Fibroblast of lung (primary cell): ENCODE data around the gene MSL2. TPM values are rescaled to one million over a fixed set of nuclear protein-coding genes. Genes with fewer than 3 reads are reported as not detected.
A peak's percentile ranks its signal among the peaks of the same experiment; 100 is the strongest.
"Not testable (repeated sequence)": the region's sequence is repeated elsewhere in the genome, so short reads cannot be mapped to it uniquely, and the experiment has no call there.

Experiments
- DNase-seq, 2 donors: peaks; one replicate each; pipeline versions ENCODE4 v3.0.0 to v3.0.0-alpha.2; 2010; ENCODE audit warnings: low read depth in 2 of 2
- H2AFZ ChIP-seq: 2 replicates; pipeline ENCODE4 v1.5.1; 2012; ENCODE audit warnings: low read length, control low read depth, inconsistent platforms
- H3K27ac ChIP-seq: 2 replicates; pipeline ENCODE4 v1.5.1; 2011; ENCODE audit warnings: low read length, control low read depth; ENCODE audit not compliant: insufficient read depth
- H3K27me3 ChIP-seq: 2 replicates; pipeline ENCODE4 v1.5.1; 2011; ENCODE audit warnings: mild to moderate bottlenecking, low read length; ENCODE audit not compliant: control insufficient read depth, insufficient read depth
- H3K36me3 ChIP-seq: 2 replicates; pipeline ENCODE4 v1.5.1; 2011; ENCODE audit warnings: low read length; ENCODE audit not compliant: control insufficient read depth, insufficient read depth
- H3K4me1 ChIP-seq: 2 replicates; pipeline ENCODE4 v1.5.1; 2011; ENCODE audit warnings: low read length; ENCODE audit not compliant: control insufficient read depth, insufficient read depth; ENCODE audit errors: extremely low read depth
- H3K4me2 ChIP-seq: 2 replicates; pipeline ENCODE4 v1.5.1; 2011; ENCODE audit warnings: low read length, control low read depth; ENCODE audit not compliant: insufficient read depth; ENCODE audit errors: extremely low read depth
- H3K4me3 ChIP-seq, 4 experiments: fragments of 200-600 bp in 1 of 4; sonication (generic) in 1 of 4; replicated peaks in 1 of 4; 2 replicates each; pipeline ENCODE4 v1.5.1; 2011 to 2016; ENCODE audit warnings: low read length in 4 of 4, low read depth in 3 of 4, mild to moderate bottlenecking in 3 of 4, control low read depth in 2 of 4, inconsistent platforms in 1 of 4, mixed read lengths in 1 of 4; ENCODE audit not compliant: insufficient read depth in 1 of 4; ENCODE audit errors: control extremely low read depth in 1 of 4
- H3K79me2 ChIP-seq: 2 replicates; pipeline ENCODE4 v1.5.1; 2012; ENCODE audit warnings: mild to moderate bottlenecking, low read length, inconsistent platforms; ENCODE audit not compliant: control insufficient read depth, insufficient read depth
- H3K9ac ChIP-seq: 2 replicates; pipeline ENCODE4 v1.5.1; 2011; ENCODE audit warnings: mild to moderate bottlenecking, low read length, control low read depth; ENCODE audit not compliant: insufficient read depth
- H3K9me3 ChIP-seq: 2 replicates; pipeline ENCODE4 v1.5.1; 2012; ENCODE audit warnings: low read depth, low read length; ENCODE audit not compliant: control insufficient read depth, insufficient read depth
- H4K20me1 ChIP-seq: 2 replicates; pipeline ENCODE4 v1.5.1; 2011; ENCODE audit warnings: low read length; ENCODE audit not compliant: control insufficient read depth, insufficient read depth; ENCODE audit errors: extremely low read depth
- CTCF ChIP-seq, 2 donors: IDR thresholded peaks in 1 of 2; conservative IDR thresholded peaks in 1 of 2; 1 replicate in 1 of 2; 2 replicates in 1 of 2; pipeline ENCODE4 v1.5.1; 2011 to 2012; ENCODE audit warnings: low read length in 2 of 2, control low read depth in 1 of 2, inconsistent platforms in 1 of 2, low read depth in 1 of 2, mild to moderate bottlenecking in 1 of 2
- EZH2 ChIP-seq: IDR thresholded peaks from 2 replicates; pipeline ENCODE4 v1.5.1; 2012; ENCODE audit warnings: low read length, control low read depth, mild to moderate bottlenecking; ENCODE audit errors: missing control alignments
- polyA plus RNA-seq, 2 donors: library from polyadenylated mRNA; depleted of rRNA in 1 of 2; stranded (reverse) in 1 of 2; unstranded in 1 of 2; fragments of >200 nt; gene quantifications; 2 replicates each; pipeline ENCODE4 v1.2.1, GENCODE V29; 2011 to 2012; ENCODE audit warnings: missing spikeins in 1 of 2
- total RNA-seq: library from RNA; depleted of rRNA; stranded (reverse); fragments of >200 nt; gene quantifications from 2 replicates; pipeline ENCODE4 v1.2.1, GENCODE V29; 2014

The MSL2 gene
- total and polyA plus RNA-seq, 2 donors (not counting 1 experiment from before 2014, with no cell fraction given): 12.1 to 19.7 TPM

DNA sequence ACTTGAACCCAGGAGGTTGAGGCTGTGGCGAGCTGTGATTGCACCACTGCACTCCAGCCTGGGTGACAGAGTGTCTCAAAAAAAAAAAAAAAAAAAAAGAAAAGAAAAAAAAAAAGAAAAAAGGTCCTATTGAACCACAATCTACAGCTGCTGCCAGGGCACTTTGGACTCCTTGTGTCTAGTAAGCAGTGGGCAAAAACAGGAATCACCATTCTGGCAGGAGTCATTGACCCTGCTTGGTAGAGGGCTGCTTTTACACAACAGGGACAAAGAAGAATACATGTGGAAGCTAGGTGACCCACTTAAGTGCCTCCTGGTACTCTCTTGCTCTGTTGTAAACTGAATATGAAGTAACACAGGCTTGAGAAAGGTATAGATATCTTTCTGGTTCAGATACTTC, 39.4 kb upstream of the MSL2 start:
- H3K36me3 ChIP-seq: no peaks in the 10 kb centered on the region
- DNase-seq: no peak
- no peak overlapping the region for H3K9ac ChIP-seq
- no peak overlapping the region for H3K4me3 ChIP-seq
- no peaks in the 10 kb centered on the region for H3K79me2 ChIP-seq
- H3K9me3 ChIP-seq: no peaks in the 10 kb centered on the region
- no peak overlapping the region for H2AFZ ChIP-seq
- no peaks in the 10 kb centered on the region for H3K4me1 ChIP-seq
- H3K27ac ChIP-seq: no peak overlapping the region
- H3K27me3 ChIP-seq: peaks cover 9% of the 10 kb centered on the region
- H4K20me1 ChIP-seq: no peaks in the 10 kb centered on the region
- TF ChIP-seq EZH2 (no peak), CTCF (conservative IDR thresholded peaks at IDR 0.05 in 1 of 2, IDR thresholded peaks at IDR 0.05 in 1 of 2; ENCODE audit: low read depth in 1 of 2, low read length in 2 of 2) (no peak)
- H3K4me2 ChIP-seq: no peak overlapping the region

DNA sequence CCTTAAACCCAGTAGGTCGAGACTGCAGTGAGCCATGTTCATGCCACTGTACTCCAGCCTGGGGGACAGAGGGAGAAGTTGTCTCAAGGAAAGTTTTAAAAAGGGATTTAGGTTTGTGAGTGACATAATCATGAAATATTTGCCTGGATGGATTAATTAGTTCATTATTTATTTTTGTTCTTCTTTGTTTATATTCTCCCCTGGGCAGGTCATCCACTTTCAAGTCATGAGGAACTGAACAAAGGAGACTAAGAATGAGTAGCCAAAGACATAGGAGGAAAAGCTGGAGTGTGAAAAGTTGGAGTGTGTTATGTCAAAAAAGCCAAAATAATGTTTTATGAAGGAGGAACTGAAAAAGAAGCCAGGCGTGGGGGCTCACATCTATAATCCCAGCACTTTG, 36.3 kb upstream of the MSL2 start:
- H3K27ac ChIP-seq: no peak overlapping the region

GRCh38 chr3:136222746-136223145, 26.6 kb upstream of the MSL2 start:
- not testable (repeated sequence) for H3K4me3 ChIP-seq, H3K27me3 ChIP-seq, H3K4me2 ChIP-seq, H4K20me1 ChIP-seq, H3K79me2 ChIP-seq, H3K27ac ChIP-seq, H3K9me3 ChIP-seq, H3K4me1 ChIP-seq, H2AFZ ChIP-seq, H3K9ac ChIP-seq, H3K36me3 ChIP-seq
- peak in 1 of 2 donors; percentile 38 for DNase-seq

More for the DNA sequence above, 36.3 kb upstream of the MSL2 start:
- Histone ChIP-seq H3K4me3 (no peak overlapping the region), H3K79me2 (no peaks in the 10 kb centered on the region), H3K27me3 (peaks cover 5% of the 10 kb centered on the region), H3K9me3 (no peaks in the 10 kb centered on the region), H2AFZ (no peak overlapping the region), H3K9ac (no peak overlapping the region), H3K4me1 (no peaks in the 10 kb centered on the region), H3K36me3 (no peaks in the 10 kb centered on the region), H3K4me2 (no peak overlapping the region), H4K20me1 (no peaks in the 10 kb centered on the region)
- DNase-seq: no peak
- TF ChIP-seq EZH2: no peak
- TF ChIP-seq CTCF (conservative IDR thresholded peaks at IDR 0.05 in 1 of 2, IDR thresholded peaks at IDR 0.05 in 1 of 2; ENCODE audit: low read depth in 1 of 2, low read length in 2 of 2): no peak

DNA sequence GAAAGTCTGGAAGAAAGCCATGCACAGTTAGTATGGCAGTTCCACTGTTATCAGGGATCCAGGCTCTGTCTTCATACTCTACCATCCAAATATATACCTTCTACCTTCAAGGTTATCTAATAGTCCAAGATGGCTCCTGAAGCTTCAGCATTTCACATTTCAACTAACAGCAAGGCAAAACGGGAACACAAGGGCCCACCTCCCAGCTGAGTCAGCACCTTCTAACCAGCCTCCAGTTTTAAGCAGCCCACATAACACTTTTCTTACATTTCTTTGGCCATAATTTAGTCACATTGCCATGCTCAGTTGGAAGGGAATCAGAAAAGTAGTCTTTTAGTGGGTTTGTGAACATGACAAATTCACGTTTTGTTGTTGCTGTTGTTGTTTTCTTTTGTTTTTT, 15.4 kb upstream of the MSL2 start:
- H2AFZ ChIP-seq: no peak overlapping the region
- no peak overlapping the region for H3K9ac ChIP-seq
- DNase-seq: no peak
- no peak overlapping the region for H3K4me3 ChIP-seq
- no peak overlapping the region for H3K27ac ChIP-seq
- H3K4me1 ChIP-seq: peaks cover 2% of the 10 kb centered on the region
- H3K4me2 ChIP-seq: no peak overlapping the region
- no peaks in the 10 kb centered on the region for H3K36me3 ChIP-seq
- no peaks in the 10 kb centered on the region for H4K20me1 ChIP-seq
- no peaks in the 10 kb centered on the region for H3K79me2 ChIP-seq
- TF ChIP-seq EZH2 (no peak), CTCF (conservative IDR thresholded peaks at IDR 0.05 in 1 of 2, IDR thresholded peaks at IDR 0.05 in 1 of 2; ENCODE audit: low read depth in 1 of 2, low read length in 2 of 2) (no peak)
- H3K27me3 ChIP-seq: no peaks in the 10 kb centered on the region
- no peaks in the 10 kb centered on the region for H3K9me3 ChIP-seq
